PC-3 (cell line): ENCODE data around the gene LHFPL2. TPM values are rescaled to one million over a fixed set of nuclear protein-coding genes. Genes with fewer than 3 reads are reported as not detected.

Experiments
- ATAC-seq: fragments of 200-7000 bp; cut with Tn5 transposase; 2 replicates; pipeline ENCODE4 v1.9.1; 2020; ENCODE audit warnings: mild to moderate bottlenecking, moderate library complexity
- BruUV-seq: library from RNA; stranded (reverse); fragments of 400-500 nt; replicated peaks from 2 replicates; lab custom pipeline; 2021; lab: Mats Ljungman, UMichigan
- CTCF ChIA-PET: fragments of 300-600 bp; sonication (Branson Sonifier 250); formaldehyde crosslinking; loops from one replicate; lab custom pipeline; 2022; ENCODE audit warnings: antibody characterized with exemption; lab: Charles Lee
- POLR2A ChIA-PET: fragments of 300-600 bp; sonication (Branson Sonifier 250); formaldehyde crosslinking; loops from one replicate; lab custom pipeline; 2022; ENCODE audit warnings: antibody characterized with exemption; ENCODE audit not compliant: unreplicated experiment; lab: Charles Lee
- DNase-seq: peaks from one replicate; pipeline ENCODE4 v3.0.0-alpha.2; 2015
- H2AFZ ChIP-seq: fragments of 300-600 bp; sonication (generic); 2 replicates; pipeline ENCODE4 v1.6.0; 2016; ENCODE audit warnings: antibody characterized with exemption, low read length
- H3F3A ChIP-seq: fragments of 300-600 bp; sonication (generic); one replicate; pipeline ENCODE4 v1.6.0; 2017; ENCODE audit warnings: antibody characterized with exemption, low read length, control low read depth, mild to moderate bottlenecking; ENCODE audit not compliant: unreplicated experiment
- H3K27ac ChIP-seq: fragments of 300-600 bp; sonication (generic); 2 replicates; pipeline ENCODE4 v1.5.1; 2016; ENCODE audit warnings: mild to moderate bottlenecking, low read length
- H3K27me3 ChIP-seq: fragments of 300-600 bp; sonication (generic); 2 replicates; pipeline ENCODE4 v1.6.1; 2016; ENCODE audit warnings: low read length, mixed read lengths
- H3K36me3 ChIP-seq: fragments of 300-600 bp; sonication (generic); 2 replicates; pipeline ENCODE4 v1.6.1; 2016; ENCODE audit warnings: low read depth, mixed run types, low read length, mixed read lengths
- H3K4me1 ChIP-seq: fragments of 300-600 bp; sonication (generic); 2 replicates; pipeline ENCODE4 v1.5.1; 2016; ENCODE audit warnings: low read length; ENCODE audit not compliant: insufficient read depth
- H3K4me2 ChIP-seq: fragments of 300-600 bp; sonication (generic); 2 replicates; pipeline ENCODE4 v1.6.0; 2016; ENCODE audit warnings: low read length
- H3K4me3 ChIP-seq: fragments of 300-600 bp; sonication (generic); 2 replicates; pipeline ENCODE4 v1.5.1; 2016; ENCODE audit warnings: mild to moderate bottlenecking, low read length, mixed read lengths
- H3K79me2 ChIP-seq: fragments of 300-600 bp; sonication (generic); 2 replicates; pipeline ENCODE4 v1.6.1; 2017; ENCODE audit warnings: low read length, mixed read lengths
- H3K9ac ChIP-seq: fragments of 300-600 bp; sonication (generic); 2 replicates; pipeline ENCODE4 v1.6.0; 2016; ENCODE audit warnings: mild to moderate bottlenecking, low read length
- H3K9me2 ChIP-seq: fragments of 300-600 bp; sonication (generic); replicated peaks from 2 replicates; pipeline ENCODE4 v1.6.1; 2016; ENCODE audit warnings: mixed run types, low read length, mixed read lengths
- H3K9me3 ChIP-seq: fragments of 300-600 bp; sonication (generic); 2 replicates; pipeline ENCODE4 v1.6.1; 2016; ENCODE audit warnings: low read length, mixed read lengths
- H4K20me1 ChIP-seq: fragments of 300-600 bp; sonication (generic); 2 replicates; pipeline ENCODE4 v1.6.1; 2016; ENCODE audit warnings: low read length, mixed read lengths
- CTCF ChIP-seq: fragments of 300-600 bp; sonication (generic); conservative IDR thresholded peaks from 2 replicates; pipeline ENCODE4 v1.5.1; 2017; ENCODE audit warnings: antibody characterized with exemption, low read depth, mild to moderate bottlenecking, low read length
- EZH2 ChIP-seq: fragments of 300-600 bp; sonication (generic); IDR thresholded peaks from one replicate; pipeline ENCODE4 v1.6.1; 2017; ENCODE audit warnings: antibody characterized with exemption, mild to moderate bottlenecking, low read length; ENCODE audit not compliant: unreplicated experiment
- EZH2phosphoT487 ChIP-seq: fragments of 300-600 bp; sonication (generic); IDR thresholded peaks from 2 replicates; pipeline ENCODE4 v1.6.1; 2018; ENCODE audit warnings: mild to moderate bottlenecking, antibody characterized with exemption, low read length, borderline replicate concordance
- intact Hi-C: fragments of 100-400 bp; cut with micrococcal nuclease; formaldehyde crosslinking; loops from 2 replicates; pipeline ENCODE4 v1.9.0; 2023
- total RNA-seq: library from RNA; depleted of rRNA; stranded (reverse); fragments of >200 nt; gene quantifications from 2 replicates; pipeline ENCODE4 v1.2.3, GENCODE V29; 2014

The LHFPL2 gene
- total RNA-seq, 1 experiment from 2014 or later: 21.7 TPM

GRCh38 chr5:78565395-78565794, 83.2 kb downstream of the LHFPL2 start:
- peaks cover 16% of the 10 kb centered on the region for H3K4me1 ChIP-seq
- H3K9ac ChIP-seq: no peak overlapping the region
- no peaks in the 10 kb centered on the region for H3K9me2 ChIP-seq
- no peaks in the 10 kb centered on the region for H3K9me3 ChIP-seq
- H3K36me3 ChIP-seq: 0 out of 2 replicates have a peak, but pooled peaks cover 3% of the 10 kb centered on the region
- no TSS peak for BruUV-seq
- H4K20me1 ChIP-seq: no peaks in the 10 kb centered on the region
- intact Hi-C loops: no loop called here
- POLR2A ChIA-PET: no interaction called here
- no peak overlapping the region for H3K4me3 ChIP-seq
- peaks cover 17% of the 10 kb centered on the region; the same call in 1 of the 2 replicates for H3K79me2 ChIP-seq
- no peak overlapping the region for H2AFZ ChIP-seq
- H3F3A ChIP-seq: no peaks in the 10 kb centered on the region
- TF ChIP-seq CTCF: no peak
- TF ChIP-seq EZH2: no peak
- no peak for TF ChIP-seq EZH2phosphoT487
- H3K27me3 ChIP-seq: no peaks in the 10 kb centered on the region
- DNase-seq (no peak), ATAC-seq (no peak)
- CTCF ChIA-PET: no interaction called here
- no peak overlapping the region for H3K27ac ChIP-seq
- H3K4me2 ChIP-seq: no peak overlapping the region

- Histone ChIP-seq H3K27ac (no peak overlapping the region), H3K27me3 (no peaks in the 10 kb centered on the region), H3K9ac (no peak overlapping the region), H3K36me3 (peaks cover 3% of the 10 kb centered on the region; the same call in 1 of the 2 replicates), H3K79me2 (0 out of 2 replicates have a peak, but pooled peaks cover 5% of the 10 kb centered on the region), H3K4me3 (no peak overlapping the region), H3K4me1 (peaks cover 9% of the 10 kb centered on the region), H3K9me2 (no peaks in the 10 kb centered on the region), H4K20me1 (no peaks in the 10 kb centered on the region), H2AFZ (no peak overlapping the region), H3K9me3 (no peaks in the 10 kb centered on the region), H3F3A (no peaks in the 10 kb centered on the region), H3K4me2 (no peak overlapping the region)
- POLR2A ChIA-PET: no interaction called here
- BruUV-seq: no TSS peak
- CTCF ChIA-PET: no interaction called here
- DNase-seq (no peak), ATAC-seq (no peak)
- intact Hi-C loops: no loop called here
- TF ChIP-seq EZH2: no peak
- no peak for TF ChIP-seq CTCF
- no peak for TF ChIP-seq EZH2phosphoT487
These were observed 85.0 kb downstream of the LHFPL2 start for GRCh38 chr5:78563621-78564020.

- no TSS peak for BruUV-seq
- POLR2A ChIA-PET: no interaction called here
- no peak overlapping the region for H3K27ac ChIP-seq
- CTCF ChIA-PET: no interaction called here
- no peak overlapping the region for H2AFZ ChIP-seq
- no peaks in the 10 kb centered on the region for H3K79me2 ChIP-seq
- intact Hi-C loops: no loop called here
- no peaks in the 10 kb centered on the region for H3K9me3 ChIP-seq
- H3K4me1 ChIP-seq: peaks cover 9% of the 10 kb centered on the region
- no peaks in the 10 kb centered on the region for H3F3A ChIP-seq
- no peak for TF ChIP-seq CTCF
- no peak for TF ChIP-seq EZH2phosphoT487
- TF ChIP-seq EZH2: no peak
- ATAC-seq (no peak), DNase-seq (no peak)
- no peak overlapping the region for H3K9ac ChIP-seq
- H3K4me3 ChIP-seq: no peak overlapping the region
- H3K4me2 ChIP-seq: no peak overlapping the region
- H3K9me2 ChIP-seq: no peaks in the 10 kb centered on the region
- H3K36me3 ChIP-seq: peaks cover 3% of the 10 kb centered on the region; the same call in 1 of the 2 replicates
- H3K27me3 ChIP-seq: no peaks in the 10 kb centered on the region
- no peaks in the 10 kb centered on the region for H4K20me1 ChIP-seq
These were observed 85.8 kb downstream of the LHFPL2 start for GRCh38 chr5:78562714-78563330.
